HG03460 (cell line): ENCODE results near the gene BCL2.

Experiments
- ATAC-seq: cut with Tn5 transposase; IDR thresholded peaks from one replicate; pipeline ENCODE4 v1.9.1; 2021; ENCODE audit not compliant: unreplicated experiment

BCL2 gene

DNA sequence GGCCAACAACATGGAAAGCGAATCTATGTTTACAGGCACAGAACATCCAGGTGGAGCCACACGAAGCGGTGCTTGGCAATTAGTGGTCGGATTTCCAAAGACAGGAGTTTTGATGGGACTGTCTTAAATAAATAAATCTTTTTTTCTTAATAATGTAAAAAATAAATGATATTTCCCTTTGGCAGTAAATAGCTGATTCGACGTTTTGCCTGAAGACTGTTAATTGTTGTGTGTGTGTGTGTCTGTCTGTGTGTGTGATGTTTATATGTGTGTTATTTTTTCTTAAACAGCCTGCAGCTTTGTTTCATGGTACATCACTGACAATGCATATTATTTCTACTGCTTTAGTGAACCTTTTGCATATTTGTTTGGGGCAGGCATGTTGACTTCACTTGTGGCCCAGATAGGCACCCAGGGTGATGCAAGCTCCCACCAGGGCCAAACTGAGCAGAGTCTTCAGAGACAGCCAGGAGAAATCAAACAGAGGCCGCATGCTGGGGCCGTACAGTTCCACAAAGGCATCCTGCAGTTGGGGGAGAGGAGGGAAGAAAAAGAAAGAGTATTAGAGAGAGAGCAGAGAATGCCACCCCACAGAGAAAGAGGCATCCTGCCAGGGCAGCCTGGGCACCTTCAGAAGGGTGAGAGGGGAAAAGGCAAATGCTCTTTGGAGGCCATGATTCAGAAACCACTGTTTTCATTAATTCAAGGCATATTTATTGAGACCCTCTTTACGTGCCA is 191.2 kb downstream of the BCL2 start:
- no peak for ATAC-seq

DNA sequence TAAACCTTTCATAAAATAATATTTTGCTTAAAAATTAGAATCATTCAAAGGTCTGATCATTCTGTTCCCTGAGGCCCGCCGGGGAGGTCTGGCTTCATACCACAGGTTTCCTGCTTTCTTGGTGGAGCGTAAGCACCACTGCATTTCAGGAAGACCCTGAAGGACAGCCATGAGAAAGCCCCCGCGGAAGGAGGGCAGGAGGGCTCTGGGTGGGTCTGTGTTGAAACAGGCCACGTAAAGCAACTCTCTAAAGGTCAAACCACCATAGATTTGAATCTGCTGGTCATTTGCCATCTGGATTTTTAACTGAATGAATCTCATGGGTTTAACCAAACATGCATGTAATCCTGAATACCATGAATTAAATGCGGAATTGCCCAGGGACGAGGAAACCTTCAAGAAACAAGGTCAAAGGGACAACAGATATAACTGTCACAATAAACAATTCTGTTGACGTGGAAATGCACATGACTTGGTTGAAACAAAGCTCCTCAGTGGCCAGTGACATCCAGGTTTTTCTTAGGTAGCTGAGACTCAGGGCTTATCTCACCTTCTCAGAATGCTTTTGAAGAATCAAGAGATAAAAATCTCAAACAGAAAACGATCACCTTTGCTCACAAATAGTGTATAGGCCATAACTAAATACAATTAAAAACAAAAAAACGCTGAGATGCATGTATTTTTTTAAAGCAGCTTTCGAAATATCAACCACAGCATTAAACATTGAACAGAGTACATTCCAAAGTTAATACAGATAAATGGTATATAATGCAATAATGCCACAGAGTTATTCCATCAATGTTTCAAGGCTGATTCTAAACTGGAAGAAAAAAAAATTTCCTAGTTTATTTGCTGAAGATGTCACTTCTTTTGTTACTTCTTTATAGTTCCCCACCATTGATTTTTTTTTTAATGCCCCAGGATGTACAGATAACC is 193.2 kb downstream of the BCL2 start:
- no peak for ATAC-seq

DNA sequence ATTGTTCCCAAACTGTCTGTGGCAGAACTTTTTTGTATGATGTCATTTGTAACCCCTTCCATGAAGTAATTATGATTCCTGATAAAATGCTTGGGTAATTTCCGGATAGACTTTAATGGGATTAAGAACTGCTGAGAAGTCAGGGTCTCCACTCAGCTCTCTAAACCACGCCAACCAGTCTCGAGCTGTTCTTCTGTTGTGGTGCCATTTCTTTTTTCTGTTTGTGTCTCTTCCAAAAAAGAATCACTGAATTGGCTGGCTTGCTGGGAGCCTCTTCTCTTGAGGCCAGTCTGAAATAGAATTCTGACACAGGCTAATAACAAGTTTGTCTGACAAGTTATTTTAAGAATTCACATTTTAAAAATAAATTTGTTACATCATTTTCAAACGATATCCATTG is 198.9 kb downstream of the BCL2 start:
- no peak for ATAC-seq

DNA sequence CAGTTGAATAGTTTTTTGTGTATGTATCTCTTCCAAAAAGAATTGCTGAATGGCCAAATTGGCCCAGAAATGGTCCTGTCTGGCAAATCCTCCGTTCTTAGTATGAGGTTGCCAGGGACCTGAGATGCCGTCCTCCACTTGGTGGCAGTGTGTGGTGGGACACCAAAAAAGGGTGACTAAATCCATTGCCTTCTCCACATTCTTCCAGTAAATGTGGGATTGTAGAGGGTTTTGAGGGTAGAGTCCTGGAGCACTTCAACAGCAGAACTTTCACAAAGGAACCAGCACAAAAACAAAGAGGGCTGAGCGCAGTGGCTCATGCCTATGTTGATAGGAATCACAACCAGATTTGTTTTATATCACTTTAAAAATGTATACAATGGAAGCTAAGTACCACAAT is 199.9 kb downstream of the BCL2 start:
- no peak for ATAC-seq

DNA sequence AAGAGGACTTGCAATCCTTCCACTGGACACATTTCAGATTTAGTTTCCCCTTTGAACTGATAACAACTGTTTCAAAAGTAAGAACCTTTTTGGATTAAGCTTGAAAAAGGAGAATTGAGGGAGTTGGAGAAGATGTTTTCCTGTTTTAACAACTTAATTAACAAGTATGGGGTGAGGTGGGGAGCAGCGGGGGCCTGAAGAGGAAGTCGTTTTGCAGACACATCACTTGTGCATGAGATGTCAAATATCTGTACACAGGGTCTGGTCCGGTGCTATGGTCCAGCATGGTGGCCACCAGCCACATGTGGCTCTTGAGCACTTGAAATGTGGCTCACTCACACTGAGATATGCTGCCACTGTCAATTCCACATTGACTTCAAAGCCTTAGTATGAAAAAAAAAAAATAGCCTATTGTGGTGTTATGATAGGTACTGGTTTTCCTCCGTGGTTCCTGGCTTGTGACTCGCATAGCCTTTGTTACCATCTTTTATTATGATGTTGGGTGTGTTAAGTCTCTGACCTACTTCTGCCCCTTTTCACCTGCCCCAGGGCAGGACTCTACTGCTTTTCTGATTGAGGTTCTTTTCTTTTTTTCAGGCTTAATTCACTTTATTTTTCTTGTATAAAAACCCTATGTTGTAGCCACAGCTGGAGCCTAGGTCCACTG is 205.5 kb downstream of the BCL2 start:
- ATAC-seq, result no peak

DNA sequence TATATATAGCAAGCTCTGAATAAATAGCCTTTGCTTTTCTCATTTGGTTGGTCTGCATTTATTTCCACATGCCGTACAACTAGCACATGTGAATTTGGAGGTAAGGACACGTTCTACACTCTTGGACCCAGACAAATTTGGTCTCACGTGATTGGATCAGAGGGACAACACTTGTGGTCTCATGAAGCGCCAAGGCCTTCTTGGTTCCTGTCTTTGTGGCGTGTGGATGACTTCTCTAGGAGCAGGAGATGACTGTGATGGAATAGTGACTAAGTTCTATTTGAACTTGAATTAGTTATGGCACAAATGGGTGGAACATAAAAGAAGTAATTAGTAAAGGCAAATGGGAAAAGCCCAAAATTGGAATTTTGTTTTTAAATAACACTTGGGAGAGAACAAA is 206.9 kb downstream of the BCL2 start:
- ATAC-seq, result no peak

DNA sequence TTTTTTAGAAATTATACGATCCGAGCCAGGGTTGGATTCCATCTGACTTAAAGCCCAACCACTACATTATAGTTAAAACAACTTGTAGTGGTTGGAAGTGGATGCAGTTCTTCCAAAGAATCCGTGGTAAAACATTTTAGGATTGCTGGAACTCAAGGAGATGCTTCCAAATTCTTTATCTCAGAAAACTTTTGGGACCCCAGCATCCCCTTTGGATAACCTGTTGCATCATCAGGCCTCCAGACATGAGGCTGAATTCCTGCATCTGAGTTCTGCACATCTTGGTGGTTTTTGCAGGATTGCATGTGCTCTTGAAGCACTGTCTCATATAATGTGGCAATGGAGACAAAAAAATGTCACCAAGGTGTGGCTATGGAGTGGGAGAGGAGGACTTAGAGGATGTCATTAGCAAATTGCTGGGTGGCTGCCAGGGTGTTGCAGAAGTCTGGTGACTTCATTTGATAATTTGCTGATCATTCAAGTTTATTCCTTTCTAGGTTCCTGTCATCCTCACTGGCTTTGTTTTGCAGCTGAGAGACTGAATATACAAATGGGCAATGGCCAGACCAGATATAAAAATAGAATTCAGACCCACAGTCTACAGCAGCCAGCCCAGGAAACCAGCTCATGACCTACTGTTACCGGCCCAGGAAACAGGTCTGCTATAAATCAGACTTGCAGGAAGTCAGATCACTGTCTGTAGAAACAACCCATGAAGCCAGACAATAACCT is 207.7 kb downstream of the BCL2 start:
- ATAC-seq, result peak; percentile 62

DNA sequence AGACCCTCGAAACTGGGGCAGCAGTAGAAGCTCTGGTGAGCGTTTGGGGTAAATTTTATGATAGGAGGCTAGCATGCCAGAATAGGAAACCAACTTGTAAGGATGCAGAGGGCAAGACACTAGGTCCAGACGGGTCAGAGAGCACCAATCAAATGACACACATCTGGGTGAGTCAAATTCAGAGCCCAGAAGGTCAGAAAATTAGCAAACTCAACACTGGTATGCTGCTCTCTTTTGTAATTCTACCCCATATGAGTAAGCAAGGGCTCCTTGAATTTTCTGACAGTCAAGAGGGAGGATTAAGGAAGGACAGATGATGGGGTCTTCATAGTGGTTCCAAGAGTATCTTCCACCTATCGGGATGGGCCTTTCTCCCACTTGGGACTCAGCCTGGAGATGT is 209.8 kb downstream of the BCL2 start:
- no peak for ATAC-seq

DNA sequence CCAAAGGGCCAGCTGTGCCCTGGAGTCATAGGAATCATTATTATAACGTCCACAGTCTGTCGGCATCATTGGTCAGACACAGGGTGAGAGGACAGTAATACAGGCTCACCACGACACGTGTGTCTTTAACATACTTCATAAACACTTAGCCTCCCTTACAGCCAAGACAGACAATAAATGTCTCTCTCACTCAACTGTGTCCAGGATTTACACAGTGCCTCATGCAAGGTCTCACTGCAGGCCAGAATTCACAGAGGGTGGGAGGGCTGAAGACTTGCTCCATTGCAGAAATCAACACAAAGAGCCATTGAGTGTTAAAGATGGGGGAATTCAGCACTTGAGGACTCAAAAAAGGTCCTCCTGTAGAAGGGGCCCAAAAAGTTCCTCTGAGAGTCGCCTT is 210.5 kb downstream of the BCL2 start:
- ATAC-seq, result no peak

DNA sequence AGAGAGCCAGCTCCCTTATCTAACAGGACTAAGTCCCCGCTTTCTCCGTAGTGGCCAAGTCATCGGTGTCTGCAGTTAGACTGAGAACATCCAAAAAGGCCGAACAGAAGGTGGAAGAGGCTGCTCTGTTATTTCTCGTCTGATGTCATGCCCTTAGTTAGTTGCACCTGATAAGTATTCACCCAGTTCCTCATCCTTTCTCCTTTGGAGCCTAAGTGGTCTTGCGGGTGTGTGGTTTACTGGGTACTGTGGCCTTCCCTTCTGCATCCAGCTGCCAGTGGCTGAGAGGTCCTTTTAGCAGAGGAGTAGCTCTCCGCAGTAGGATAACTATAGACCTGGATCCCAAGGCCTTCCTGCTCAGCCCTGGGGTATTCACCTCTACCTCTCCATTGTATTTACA is 211.6 kb downstream of the BCL2 start:
- no peak for ATAC-seq

DNA sequence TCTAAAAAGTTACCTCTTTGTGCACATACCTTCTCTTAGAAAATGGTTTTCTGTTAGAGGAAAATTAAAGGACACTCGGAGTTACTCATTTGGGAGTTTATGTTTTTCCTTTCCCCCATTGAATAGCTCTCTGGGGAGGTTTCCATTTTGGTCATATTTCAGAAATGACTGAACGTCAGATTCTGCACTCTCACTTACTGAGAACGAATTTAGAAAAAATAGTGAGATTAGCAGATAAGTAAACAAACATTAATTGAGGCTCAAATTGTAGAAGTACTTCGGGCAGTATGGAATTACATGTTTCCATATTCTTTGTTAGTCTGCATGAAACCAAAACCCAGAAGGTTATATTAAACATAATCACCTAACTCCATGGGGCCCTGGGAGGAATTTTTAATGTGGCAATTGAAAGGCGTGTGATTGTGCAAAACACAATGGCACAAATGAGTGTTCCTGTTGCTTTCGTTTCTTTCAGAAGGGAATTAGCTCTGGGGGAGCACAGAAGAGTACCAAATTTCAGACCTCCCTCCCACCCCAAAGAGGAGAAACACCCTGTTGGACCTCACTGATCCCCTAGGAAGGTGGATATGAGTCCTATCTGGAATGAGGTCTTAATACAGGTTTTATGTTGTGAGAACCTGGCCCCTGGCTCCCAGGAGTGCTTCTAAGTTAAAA is 212.3 kb downstream of the BCL2 start:
- ATAC-seq, result peak; percentile 38

DNA sequence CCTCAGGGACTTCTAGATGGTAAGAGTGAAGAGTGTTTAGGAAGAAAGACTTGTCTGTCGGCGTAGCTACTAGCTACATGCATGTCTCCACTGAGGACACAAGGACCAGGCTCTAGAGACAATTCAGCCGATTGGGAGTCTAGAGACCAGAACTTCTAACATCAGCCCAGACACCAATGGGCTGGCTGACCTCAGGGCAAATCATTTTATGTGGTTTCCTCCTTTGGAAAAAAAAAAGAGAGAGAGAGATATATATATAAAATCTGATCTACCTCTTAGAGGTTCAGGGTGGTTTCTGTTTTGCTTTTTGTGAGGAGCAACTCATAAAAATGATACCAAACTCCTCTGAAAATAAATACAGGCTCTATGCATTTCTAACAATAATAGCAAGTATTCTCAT is 212.8 kb downstream of the BCL2 start:
- ATAC-seq, result peak; percentile 32

DNA sequence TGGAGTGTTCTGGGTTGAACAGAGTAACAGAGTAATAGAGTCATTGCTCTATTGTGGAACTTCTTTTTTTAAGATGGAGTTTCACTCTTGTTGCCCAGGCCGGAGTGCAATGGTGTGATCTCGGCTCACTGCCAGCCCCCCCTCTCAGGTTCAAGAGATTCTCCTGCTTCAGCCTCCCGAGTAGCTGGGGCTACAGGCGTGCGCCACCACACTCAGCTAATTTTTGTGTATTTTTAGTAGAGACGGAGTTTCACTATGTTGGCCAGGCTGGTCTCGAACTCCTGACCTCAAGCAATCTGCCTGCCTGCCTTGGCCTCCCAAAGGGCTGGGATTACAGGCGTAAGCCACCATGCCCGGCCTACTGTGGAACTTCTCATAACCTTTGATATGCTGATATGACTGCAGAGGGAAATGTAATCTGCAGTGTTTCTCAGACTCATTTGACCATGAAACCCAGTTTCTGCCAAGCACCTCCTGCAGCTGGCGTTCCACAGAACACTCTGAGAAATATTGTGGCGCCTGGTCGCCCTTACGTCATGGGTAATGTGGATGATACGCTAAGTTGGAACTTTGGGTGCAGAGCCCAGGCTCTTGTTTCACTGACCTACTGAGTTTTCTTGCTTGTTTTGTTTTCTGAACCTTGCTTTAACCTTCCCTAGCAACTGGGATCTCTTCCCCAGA is 213.8 kb downstream of the BCL2 start:
- ATAC-seq, result peak; percentile 61

DNA sequence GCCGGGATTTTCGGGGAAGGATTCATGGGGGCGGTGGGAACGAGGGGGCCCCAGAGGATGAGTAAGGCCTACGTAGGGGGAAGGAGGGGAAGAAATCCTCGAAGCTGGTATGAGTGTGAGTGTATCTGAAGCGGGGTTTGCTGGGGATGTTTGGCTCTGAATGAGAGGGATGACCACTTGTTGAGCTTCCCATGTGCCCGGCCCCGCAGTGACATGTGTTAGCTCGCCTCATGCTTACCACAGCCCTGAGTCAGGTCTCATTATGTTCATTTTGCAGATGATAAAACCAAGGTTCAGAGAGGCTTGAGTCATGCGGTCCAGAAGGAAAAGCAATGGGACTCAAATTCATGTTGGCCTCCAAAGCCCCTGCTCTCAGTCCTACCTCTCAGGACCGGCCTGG is 214.7 kb downstream of the BCL2 start:
- no peak for ATAC-seq

DNA sequence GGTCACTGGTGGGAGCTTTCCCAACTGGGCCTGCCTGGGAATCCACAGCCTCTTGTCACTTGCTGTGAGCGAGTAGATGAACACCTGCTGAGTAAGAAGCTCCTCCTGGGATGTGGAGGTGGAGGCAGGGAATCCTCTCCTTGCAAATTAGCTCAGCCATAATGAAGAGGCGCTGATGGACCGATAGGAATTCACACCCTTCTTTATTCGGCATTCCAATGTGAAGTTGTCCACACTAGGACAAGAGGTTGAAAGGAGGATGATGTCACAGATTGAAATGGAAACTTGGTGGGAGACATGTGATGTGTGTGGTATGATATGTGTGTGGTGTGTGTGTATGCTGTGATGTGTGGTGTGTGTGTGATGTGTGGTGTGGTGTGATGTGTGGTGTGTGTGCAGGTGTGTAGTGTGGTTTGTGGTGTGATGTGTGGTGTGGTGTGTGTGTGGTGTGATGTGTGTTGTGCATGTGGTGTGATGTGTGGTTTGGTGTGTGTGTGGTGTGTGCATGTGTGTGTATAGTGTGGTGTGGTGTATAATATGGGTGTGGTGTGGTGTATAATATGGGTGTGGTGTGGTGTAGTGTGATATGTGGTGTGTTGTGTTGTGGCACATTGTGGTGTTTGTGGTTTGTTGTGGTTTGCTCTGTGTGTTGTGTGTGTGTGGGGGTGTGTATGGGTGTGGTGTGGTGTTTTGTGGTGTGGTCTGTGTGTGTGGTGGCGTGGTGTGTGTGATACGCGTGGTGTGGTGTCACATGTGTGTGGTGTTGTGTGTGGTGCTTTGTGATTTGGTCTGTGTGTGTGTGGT is 216.4 kb downstream of the BCL2 start:
- no peak for ATAC-seq

DNA sequence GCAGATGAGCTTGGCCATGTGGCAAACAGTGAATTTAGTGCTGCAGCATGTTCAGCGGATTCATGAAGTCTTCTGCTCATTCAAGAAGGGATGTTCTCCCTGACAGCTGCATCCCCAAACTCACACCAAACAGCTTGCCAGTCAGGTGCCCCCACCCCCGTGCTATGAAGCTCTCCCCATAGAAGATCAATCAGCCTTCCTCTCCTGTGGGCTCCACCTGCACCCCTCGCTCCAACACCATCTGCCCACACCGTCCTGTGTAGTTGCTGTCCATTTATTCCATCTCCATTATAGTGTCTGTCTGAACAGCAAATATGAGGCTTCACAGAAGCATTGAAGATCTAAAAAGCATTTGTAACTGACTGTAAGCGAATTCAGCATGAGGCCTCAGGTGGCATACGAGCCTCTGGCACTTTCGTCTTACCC is 218.9 kb downstream of the BCL2 start:
- ATAC-seq, result no peak

DNA sequence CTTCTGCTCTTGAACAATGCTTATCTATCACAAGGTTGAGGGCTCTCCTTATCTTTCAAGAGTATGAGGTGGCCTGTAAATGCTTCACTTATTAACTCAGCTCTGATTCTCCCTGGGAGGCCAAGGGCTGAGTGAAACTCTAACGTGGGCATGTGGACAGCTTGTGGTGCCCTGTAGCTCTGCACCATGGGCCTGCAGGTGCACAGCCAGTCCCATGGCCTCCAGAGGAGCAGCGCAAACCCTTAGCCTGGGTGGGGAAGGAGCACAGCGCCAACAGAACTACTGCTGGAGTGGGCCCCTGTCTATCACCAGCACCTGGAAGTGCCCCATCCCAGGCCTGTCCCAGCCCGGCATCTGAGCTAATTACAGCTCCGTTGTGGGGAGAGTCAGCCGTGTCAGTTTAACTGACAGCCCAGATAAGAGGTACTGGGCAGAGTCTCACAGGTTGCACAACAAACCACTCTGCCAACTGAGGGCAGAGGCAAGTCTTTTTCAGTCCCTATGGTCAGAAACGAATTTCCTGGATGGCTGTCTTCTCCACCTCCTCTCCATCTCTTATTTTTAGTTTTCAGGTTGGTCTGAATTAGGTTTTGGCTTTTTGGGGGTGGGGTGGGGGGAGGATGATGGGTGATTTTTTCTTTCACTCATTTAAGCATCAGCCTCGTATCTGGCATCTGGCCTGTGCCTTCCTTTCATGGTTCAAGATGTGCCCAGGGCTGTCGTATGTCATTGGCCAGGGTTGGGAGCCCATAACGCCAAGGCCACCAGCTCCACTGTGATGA is 219.5 kb downstream of the BCL2 start:
- peak; percentile 71 for ATAC-seq

DNA sequence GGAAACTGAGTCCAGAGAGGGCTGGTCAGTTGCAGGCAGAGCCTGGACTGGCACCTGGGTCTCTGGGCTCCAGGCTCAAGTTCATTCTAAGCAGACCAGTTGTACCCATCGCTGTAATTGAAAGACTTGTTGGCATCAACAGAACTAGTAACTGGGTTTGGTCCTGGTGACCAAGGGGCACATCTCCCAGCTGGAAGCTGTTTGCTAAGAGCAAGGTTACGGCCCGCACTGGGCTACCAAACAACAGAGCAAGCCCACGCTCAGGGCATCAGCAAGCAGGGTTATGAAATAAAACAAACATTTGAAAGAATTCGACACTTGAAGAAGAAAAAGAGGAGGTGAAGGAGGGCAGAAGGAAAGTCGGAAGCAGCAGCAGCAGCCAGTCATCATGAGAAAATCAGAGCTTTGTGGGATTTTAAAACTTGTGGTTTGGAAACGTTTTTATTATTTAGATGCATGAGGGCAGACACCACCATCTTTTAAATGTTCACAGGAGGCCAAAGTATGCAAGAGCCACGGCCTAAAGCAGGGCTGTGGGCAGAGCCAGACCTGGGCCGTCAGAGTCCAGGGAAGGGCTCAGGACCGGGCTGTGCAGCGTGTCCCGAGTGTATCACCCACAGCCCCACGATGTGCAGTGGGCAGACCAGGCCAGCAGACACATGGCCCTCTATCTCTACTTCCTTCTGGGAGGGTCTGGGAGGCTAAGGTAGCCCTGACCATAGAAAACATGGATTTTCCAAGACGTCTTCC is 220.3 kb downstream of the BCL2 start:
- ATAC-seq, result peak; percentile 3
